Endothelial cell of hepatic sinusoid (primary cell): ENCODE data around the gene COASY.

Experiments
- in situ Hi-C: cut with HindIII; loops from 2 replicates; pipeline ENCODE4 v1.10.0; 2017; ENCODE audit warnings: low sequenced_read_pairs

Gene COASY

DNA sequence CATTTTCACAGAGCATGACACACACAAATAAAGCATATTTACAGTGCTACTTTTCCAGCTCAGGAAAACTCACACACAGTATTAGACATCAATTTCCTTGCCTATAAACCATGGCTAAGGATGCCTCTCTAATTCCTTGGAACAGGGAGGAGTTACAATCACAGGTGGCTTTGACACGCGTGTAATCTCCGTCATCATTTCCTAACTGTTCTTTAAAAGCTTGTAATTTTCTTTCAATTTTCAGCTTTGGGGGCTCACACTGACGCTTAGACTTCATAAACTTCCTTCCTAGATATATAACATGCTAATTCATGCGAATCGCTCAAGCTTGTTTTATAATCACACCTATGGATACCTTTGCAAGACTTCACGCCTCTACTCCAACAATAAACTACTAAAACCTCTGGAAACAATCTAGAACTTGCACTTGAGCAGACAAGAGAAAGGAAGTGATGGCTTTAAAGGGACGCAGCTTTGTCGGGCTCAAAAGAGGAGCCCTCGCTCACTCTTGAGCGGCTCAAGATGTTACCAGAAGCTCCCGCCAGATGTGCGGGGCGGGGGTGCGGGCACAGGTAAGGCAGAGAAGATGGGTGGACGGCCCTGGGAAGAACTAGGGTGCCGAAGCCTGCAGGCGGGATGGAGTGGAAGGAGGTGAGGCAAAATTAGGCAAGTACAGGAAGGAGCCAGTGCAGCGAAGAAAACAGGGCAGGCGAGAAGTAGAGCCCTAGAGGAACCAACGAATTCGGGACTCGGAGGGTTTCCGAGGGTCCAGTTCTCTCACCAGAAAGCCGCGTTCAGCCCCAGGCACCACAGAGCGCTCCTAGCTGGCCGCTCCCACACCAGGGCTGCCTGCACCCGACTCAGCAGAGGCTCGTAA, 46.6 kb downstream of the COASY start:
- in situ Hi-C loops: loop anchor here (5.0 to 25.0 kb wide), 2 partner anchors 54 to 329 kb away; no protein-coding TSS in a partner anchor

DNA sequence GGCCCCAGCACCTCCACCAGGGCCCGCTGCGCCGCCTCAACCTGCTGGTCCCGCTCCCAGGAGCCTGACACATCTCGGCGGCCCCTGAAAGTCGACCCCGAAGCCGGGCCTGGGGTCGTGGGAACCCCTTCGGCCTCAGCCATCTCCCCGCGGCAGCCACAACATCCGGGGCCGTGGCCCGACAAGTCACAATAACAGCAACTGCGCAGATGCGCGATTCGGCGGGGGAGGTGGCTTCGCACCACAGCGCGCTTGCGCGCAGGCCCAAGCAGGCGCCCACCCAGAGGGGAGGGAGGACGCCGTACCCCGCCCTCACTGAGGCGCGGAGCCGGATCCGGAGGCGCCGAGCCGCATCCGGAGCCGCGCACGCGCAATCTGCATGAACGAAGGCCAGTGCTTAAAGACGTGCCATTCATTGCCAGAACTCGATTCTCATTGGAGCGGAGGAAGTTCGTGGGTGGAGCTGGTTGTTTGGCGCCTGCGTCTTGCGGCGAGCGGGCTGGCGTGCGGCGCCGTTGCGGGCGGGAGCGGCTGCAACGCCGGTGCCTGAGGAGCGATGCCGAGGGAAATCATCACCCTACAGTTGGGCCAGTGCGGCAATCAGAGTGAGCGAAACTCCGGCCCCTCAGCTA, 47.4 kb downstream of the COASY start, which contains the start of the genes RETREG3 and TUBG1:
Gene RETREG3 (minus strand): TSS at position 193 of the 632 bp plus-strand sequence. CDS start 50 bp downstream, at position 143.
Gene TUBG1 (plus strand): TSS at position 502 of the 632 bp plus-strand sequence. CDS start 55 bp downstream, at position 557.
- in situ Hi-C loops: loop anchor here (5.0 to 25.0 kb wide), 2 partner anchors 53 to 328 kb away; no protein-coding TSS in a partner anchor

DNA sequence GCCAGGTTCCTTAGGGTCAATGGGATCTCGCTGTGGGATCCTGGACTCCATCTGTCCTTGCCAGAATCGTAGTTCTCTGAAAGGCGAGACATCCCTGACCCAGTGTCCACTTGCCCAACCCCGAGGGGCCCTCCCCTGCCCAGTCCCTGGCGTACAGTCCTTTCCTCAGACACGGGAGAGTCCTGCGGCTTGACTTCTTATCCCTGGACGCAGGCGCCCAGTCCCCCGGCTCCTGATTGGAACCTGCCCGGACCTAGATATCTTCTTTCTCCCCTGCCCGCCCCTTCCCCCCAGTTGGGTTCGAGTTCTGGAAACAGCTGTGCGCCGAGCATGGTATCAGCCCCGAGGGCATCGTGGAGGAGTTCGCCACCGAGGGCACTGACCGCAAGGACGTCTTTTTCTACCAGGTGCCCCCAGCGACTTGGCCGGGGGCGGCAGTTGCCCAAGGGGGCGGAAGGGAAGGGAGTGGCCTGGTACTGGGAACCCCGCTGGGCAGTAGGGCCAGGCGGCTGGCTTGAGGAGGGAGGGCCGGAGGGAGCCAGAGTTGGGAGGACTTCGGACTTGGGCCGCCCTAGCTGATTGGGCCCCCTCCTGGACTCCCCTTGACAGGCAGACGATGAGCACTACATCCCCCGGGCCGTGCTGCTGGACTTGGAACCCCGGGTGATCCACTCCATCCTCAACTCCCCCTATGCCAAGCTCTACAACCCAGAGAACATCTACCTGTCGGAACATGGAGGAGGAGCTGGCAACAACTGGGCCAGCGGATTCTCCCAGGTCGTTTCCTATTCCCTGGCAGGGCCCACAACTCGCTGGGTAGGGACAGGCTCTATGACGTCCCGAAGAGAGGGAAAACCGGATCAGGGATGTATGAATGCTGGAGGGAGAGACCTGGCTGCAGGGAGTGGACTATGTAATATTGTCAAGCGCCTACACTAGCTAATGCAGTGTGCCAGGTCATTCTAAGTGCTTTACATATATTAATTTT, 48.2 kb downstream of the COASY start:
- in situ Hi-C loops: loop anchor here (5.0 to 25.0 kb wide), 2 partner anchors 52 to 327 kb away; no protein-coding TSS in a partner anchor

DNA sequence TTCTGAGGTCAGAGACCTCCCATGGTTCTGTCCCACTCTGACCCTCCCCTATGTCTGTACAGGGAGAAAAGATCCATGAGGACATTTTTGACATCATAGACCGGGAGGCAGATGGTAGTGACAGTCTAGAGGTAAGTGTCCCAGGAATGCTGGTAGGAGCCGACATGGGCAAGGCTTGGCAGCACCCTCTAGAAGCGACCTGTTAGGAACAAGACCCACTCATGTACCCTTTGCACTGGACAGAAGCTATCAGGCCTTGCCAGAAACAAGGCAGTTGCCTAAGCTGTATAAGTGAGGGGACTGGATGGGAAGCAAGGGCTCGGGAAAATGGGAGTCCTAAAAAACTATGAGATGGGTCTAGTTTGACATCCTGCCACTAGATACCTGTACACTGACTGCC, 50.1 kb downstream of the COASY start:
- in situ Hi-C loops: loop anchor here (25.0 kb wide), 1 partner anchor 325 kb away; no protein-coding TSS in a partner anchor

DNA sequence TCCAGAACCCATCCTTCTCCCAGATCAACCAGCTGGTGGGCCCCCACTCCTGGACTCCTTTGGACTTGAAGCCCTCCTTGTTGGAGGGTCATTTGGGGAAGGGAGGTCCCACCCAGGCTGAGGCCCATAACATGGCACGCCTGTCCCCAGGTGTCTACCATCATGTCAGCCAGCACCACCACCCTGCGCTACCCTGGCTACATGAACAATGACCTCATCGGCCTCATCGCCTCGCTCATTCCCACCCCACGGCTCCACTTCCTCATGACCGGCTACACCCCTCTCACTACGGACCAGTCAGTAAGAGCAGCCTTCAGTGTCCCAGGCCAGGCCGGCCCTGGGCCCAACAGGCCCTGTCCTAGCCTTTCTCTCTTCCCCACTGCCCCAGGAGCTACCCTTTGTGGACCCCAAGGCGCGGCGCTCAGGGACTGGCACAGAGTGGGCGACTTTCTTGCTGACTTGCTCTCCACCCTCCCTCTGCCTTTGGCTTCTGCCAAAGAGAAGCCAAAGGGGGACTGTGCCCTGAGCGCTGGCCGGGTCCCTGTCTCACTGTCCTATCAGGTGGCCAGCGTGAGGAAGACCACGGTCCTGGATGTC, 51.8 kb downstream of the COASY start:
- in situ Hi-C loops: loop anchor here (25.0 kb wide), 1 partner anchor 324 kb away; no protein-coding TSS in a partner anchor
